C4-2B (cell line): Measurements from ENCODE around the gene SMURF1.
"Not testable (repeated sequence)": the region's sequence is repeated elsewhere in the genome, so short reads cannot be mapped to it uniquely, and the experiment has no call there.

Source experiments
- H3K27ac ChIP-seq: fragments of 450-650 bp; 2 replicates; pipeline ENCODE4 v1.5.1; 2017
- CTCF ChIP-seq: fragments of 450-650 bp; conservative IDR thresholded peaks from 2 replicates; pipeline ENCODE4 v1.5.1; 2017; ENCODE audit warnings: mild to moderate bottlenecking
- ZFX ChIP-seq: fragments of 450-650 bp; IDR thresholded peaks from 2 replicates; pipeline ENCODE4 v1.6.1; 2017

The SMURF1 gene

DNA sequence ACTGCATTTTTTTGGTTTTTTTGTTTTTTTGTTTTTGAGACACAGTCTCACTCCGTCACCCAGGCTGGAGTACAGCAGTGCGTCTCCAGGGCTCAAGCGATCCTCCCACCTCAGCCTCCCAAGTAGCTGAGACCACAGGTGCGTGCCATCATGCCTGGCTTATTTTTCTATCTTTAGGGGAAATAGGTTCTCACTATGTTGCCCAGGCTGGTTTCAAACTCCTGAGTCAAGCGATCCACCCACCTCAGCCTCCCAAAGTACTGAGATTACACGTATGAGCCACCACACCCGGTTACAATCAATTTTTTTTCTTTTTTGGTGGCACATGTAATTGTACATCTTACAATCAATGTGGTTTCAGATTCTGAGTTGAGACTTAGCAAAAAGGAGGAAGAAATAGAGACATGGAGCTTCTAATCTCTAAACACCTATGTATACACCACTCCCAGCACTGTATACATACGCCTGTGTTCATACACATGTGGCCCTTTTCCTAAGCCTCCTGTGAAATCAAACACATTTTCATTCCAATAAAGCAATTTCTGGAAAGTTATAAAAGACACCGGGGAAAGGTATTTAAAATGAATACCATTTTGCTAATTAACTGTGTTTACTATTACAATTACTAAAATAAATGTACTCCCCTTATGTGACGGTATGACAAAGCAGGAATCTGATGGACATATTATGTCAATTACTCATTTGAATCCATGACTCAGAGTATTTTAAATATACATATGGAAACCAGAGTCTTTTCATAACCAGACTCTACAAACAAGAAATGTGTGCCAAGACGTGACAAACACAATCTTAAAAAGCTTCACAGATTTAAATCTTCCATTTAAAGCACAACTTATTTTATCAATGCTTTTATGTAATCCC is 40.9 kb downstream of the SMURF1 start:
- TF ChIP-seq ZFX, result no peak
- TF ChIP-seq CTCF, result no peak
- H3K27ac ChIP-seq, result no peak overlapping the region

DNA sequence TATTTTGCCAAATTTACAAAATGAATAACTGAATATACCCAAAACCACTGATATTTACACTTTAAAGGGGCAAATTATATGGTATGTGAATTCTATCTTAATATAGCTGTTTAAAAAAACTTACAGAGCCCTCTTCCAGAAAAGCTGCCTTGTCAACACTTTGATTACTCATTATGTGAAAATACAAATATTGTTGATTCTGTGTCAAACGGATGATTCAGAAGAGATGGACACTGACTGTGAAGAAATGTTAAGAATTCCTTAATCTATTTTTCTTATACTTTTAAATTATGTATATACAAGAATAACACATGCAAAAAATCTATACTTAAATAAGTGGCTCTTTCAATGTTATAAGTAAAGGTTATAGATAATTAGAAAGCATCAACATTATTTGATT is 41.5 kb downstream of the SMURF1 start:
- no peak overlapping the region for H3K27ac ChIP-seq
- TF ChIP-seq CTCF (no peak), ZFX (no peak)

DNA sequence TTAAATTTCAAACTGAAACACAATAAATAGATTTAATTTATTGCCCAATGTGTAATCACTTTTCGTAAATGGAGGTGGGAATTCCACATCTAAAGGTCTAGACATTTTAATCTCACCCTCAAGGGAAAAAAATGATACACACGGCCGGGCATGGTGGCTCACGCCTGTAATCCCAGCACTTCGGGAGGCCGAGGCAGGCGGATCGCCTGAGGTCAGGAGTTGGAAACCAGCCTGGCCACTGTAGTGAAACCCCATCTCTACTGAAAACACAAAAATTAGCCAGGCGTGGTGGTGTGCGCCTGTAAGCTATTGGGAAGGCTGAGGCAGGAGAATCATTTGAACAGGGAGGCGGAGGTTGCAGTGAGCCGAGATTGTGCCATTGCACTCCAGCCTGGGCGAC is 42.4 kb downstream of the SMURF1 start:
- not testable (repeated sequence) for H3K27ac ChIP-seq

DNA sequence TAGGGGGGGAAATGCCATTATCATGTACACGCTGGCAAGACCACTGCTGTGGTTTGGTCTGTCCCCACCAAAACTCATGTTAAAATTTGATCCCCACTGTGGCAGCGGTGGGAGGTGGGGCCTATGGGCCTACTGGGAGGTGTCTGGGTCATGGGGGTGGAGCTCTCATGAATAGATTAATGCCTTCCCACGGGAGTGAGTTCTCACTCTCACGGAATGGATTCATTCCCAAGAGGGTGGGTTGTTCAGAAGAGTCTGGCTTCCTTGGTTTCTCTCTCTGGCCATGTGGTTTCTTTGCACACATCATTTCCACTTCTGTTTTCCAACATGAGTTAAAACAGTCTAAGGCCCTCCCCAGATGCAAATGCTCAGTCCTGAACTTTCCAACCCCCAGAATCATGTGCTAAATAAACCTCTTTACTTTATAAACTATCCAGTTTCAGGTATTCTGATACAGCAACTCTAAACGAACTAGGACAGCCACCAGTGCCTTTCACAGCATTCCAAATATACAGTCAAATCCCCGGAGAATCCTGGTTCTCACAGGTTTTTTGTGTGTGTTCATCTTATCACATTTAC is 44.3 kb downstream of the SMURF1 start:
- TF ChIP-seq CTCF (no peak), ZFX (no peak)
- no peak overlapping the region for H3K27ac ChIP-seq

DNA sequence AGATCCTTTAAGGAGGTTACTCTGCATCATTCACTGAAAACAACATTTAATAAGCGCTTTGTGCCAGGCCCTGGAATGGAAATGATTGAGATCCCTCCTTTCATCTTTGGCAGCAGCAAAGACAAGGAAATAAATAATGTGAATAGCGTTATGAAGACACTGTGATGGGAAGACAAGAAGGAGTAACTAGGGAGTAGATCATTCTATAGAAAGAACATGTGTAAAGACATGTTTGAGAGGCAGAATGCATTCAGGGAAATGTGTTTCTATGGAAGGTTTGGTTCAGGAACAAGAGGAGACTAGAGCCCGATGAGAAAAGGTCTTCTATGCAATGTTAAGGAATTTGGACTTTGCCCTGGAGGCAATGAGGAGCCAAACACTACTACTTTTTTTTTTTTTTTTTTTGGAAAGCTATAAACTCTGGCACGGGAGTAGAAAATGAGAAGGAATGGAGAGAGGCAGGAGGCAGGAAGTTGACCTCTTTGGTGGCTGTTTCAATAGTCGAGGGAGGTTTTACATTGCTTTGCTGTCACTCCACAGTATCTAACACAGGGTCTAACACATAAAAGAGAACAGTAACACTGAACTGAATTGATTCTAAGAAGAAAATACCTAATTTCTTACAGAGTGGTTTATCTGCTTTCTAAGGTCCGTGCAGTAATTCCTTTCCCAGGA is 44.9 kb downstream of the SMURF1 start:
- TF ChIP-seq CTCF (no peak), ZFX (no peak)
- H3K27ac ChIP-seq, result no peak overlapping the region

DNA sequence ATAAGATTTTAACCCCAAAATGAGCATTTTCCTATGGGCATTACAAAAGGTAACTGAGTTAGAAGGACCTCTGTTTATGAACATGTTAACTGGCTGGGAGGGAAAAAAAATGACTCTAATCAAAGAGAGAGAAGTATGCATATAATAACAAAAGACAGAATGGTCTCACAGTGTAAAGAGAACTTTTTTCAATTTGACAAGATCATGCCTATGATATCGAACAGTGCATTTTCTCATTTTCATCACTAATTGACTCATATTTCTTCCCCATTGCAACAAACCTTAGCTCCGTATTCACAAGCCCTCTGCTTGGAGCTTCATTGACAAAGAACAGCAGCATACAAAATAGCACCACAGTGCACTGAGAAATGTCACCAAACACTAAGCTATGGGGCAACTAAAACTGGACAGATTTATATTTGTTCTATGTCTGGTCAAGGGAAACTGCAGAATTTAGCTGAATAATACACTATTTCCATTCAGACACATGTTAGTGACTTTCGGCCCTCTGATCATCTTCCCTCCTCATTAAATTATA is 45.6 kb downstream of the SMURF1 start:
- H3K27ac ChIP-seq, result no peak overlapping the region
- no peak for TF ChIP-seq ZFX
- no peak for TF ChIP-seq CTCF

DNA sequence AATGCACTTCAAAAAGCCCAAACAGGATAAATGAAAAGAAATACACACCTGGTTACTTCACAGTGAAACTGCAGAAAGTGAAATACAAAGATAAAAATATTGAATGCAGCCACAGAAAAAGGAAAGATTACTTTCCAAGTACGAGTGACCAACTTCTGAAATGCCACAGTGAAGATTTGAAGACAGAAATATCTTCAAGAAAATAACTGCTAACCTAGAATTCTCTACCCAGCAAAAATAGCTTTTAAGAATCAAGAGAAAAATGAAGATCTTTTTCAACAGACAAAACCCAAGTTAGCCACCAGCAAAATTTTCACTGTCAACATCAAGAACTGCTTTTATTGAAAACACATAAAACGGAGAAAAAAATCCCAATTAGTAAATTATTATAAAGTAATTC is 46.2 kb downstream of the SMURF1 start:
- TF ChIP-seq ZFX (no peak), CTCF (no peak)
- no peak overlapping the region for H3K27ac ChIP-seq
